Thoracic aorta endothelial cell (primary cell): Measurements from ENCODE around the gene TEX54. TPM values are rescaled to one million over a fixed set of nuclear protein-coding genes. Genes with fewer than 3 reads are reported as not detected.

ENCODE experiments used
- small RNA-seq: library from RNA; depleted of rRNA; stranded (forward); fragments of <200 nt; gene quantifications from one replicate; pipeline ENCODE3, GENCODE V24; 2012
- total RNA-seq: library from RNA; depleted of rRNA; stranded (reverse); fragments of >200 nt; gene quantifications from 2 replicates; pipeline ENCODE4 v1.2.3, GENCODE V29; 2012

The TEX54 gene
- not detected in 2 replicates for total RNA-seq

DNA sequence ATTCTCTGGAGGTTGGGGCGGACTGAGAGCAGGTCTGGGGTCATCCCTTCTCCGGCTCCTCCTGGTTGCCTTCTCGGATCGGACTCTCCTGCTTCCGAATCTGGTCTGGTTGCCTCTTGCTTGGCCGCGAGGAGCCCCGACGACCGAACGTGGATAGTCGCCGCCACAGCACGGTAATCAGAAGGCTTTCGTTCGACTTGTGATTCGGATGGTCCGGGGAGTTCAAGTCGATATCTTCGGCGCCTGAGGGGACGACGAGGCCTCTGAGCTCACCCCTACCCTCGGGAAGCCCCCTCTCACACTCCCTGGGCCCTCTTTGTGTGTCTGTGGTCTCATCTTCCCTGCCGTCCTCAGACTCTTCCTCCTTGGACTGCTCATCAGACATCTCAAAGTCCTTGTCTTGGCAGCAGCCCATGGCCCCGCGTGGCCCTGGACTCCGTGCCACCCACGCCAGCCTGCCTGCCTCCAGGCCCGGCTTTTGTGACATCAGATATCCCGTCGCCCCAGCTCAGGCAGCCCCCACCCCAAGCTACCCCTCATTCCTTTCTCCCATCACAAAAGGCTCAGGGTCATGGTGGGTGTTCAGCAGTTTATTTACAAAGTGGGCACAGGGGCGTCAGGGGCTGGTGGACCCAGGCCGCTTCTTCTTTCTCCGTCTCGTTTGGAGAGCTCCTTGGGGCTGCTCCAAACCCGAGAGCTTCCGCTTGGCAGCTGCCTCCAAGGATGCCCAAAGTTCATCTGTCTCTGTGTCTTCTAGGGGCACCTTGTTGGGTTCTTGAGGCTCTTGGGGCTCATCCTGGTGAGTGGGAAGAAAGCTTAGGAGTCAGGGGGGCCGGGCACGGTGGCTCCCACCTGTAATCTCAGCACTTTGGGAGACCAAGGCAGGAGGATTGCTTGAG is at the start of gene TEX54:
TEX54 (minus strand) TSS at position 506 of the 899 bp plus-strand sequence.

DNA sequence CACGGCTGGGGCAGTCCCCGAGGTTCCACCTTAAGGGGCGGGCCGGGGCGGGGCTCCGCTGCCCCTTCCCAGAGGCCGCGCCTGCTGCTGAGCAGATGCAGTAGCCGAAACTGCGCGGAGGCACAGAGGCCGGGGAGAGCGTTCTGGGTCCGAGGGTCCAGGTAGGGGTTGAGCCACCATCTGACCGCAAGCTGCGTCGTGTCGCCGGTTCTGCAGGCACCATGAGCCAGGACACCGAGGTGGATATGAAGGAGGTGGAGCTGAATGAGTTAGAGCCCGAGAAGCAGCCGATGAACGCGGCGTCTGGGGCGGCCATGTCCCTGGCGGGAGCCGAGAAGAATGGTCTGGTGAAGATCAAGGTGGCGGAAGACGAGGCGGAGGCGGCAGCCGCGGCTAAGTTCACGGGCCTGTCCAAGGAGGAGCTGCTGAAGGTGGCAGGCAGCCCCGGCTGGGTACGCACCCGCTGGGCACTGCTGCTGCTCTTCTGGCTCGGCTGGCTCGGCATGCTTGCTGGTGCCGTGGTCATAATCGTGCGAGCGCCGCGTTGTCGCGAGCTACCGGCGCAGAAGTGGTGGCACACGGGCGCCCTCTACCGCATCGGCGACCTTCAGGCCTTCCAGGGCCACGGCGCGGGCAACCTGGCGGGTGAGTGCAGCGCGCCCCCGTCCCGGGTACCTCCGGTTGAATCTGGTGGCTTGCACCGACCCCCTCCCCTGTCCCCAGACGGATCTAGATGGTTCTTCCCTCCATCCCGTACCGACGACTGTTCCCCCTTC is 48.4 kb upstream of the TEX54 start, which contains the start of gene SLC3A2:
SLC3A2 (plus strand) TSS at position 94 of the 776 bp plus-strand sequence; CDS start at position 222, 128 bp downstream.

DNA sequence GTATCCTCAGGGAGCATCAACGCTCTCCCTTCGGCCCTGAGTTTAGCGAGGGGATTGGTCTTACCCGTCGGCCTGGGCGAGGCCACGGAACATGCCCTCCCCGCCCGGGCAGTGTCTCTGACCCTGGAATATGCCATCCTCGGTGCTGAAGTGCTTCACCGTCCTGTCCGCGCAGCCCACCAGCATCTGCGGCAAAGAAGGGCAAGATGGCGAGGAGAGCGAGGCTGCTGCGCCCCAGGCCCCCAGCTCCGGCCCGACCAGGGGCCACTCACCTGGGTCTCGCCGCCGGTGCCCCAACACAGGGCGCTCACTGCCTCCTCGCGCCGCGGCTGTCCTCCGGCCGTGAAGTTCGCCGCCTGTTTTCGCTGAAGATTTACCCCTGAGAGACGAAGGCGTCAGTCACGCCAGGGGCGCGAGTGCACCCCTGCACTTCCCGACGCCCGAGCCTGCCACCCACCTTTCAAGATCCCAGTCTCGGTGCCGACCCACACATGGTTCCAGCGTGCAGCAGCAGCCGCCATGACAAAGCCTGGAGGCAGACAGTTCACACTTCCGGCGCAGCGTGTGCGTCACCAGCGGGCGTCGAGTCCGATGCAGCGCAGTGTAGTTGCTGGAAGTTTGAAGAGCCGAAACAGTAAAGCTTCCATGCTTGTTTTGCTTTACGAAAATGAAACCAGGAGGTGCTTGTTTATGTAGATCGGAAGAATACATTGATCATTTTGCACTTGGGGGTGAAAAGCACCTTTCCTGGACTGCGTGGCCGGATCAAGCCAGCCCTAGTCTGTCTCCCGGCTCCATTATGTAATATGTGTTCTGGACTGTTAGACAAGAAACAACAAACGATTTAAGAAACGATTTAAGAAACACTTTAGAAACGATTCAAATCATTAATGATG is 6.7 kb upstream of the TEX54 start, which contains the start of gene WDR74:
WDR74 (minus strand) TSS at position 541 of the 896 bp plus-strand sequence; CDS start at position 521, 20 bp downstream.

DNA sequence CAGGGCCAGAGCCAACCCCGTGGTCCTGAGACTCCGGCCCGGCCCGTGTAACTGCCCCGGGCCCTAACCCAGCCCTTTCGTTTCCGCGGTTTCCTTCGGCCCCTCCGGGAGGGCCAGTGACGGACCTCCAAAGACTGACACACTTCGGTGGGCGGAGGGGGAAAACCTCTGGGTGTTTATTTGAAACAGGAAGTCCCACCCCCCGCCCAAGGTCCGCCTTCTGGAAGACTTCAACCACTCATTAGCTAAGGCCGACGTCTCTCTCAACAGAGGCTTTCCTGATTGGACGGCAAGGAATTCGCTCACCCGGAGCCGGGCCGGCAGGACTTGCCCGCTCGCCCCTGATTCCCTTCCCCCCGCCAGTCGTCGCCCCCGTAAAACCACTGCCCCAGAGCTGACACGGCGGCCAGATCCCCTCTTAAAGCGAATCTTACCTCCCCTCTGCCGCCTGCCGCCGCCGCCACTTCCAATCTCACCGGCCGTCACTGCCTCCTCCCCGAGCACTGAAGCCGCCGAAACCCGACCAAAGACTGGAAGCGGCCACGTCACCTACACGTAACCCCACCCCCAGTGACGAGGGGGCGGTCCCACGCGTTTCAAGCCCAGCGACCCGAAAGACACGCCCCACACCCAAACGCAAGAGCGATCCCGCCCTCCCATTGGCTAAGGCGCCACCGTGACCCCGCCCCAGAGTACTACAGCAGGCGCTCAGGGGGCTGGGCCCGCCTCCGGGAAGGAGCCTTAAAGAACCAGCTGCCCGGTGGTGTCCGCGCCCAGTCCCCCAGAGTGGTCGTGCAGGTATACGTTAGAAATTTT is 913 bp downstream of the TEX54 start, which contains the start of gene STX5:
STX5 (minus strand) TSS at position 532 of the 816 bp plus-strand sequence. CDS start 808 bp downstream, outside the sequence.

DNA sequence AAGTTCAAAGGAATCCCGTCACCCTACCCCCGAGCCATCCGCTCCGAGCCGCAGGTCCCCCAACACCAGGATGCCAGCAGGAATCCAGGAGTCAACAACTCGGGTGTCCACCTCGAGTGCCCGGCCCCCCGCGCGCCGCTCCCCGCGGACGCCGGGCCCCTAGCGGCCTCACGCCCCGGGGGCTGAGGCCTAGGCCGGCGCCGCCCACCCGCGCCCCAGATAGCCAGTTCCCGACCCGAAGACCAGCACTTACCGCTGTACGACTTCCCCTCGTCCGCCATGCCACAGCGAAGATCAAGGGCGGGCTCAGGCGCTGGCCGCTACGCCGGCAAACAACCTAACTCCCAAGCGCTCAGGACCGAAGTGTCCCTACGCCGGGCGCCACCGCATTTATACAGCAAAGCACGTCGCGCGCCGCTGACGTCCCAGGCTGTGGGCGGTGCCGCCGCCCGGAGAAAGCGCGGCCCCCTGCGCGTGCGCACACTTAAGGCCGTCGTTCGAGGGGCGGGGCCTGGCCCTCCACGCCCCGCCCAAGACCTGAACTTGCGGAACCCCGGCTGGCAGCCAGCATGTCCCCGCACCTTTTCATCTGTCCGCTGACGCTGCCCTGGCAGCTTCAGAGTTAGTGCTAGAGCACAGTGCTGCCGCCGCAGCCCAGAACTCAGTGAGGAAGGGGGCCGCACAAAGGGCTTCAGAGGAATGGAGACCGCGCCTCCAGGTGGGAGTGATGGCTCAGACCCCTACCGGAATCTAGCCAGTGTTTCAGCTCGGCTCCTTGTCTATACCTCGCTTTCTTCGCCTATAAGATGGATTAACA is 27.4 kb downstream of the TEX54 start, which contains the start of gene NXF1:
NXF1 (minus strand) TSS at position 365 of the 817 bp plus-strand sequence; CDS start at position 281, 84 bp downstream.

DNA sequence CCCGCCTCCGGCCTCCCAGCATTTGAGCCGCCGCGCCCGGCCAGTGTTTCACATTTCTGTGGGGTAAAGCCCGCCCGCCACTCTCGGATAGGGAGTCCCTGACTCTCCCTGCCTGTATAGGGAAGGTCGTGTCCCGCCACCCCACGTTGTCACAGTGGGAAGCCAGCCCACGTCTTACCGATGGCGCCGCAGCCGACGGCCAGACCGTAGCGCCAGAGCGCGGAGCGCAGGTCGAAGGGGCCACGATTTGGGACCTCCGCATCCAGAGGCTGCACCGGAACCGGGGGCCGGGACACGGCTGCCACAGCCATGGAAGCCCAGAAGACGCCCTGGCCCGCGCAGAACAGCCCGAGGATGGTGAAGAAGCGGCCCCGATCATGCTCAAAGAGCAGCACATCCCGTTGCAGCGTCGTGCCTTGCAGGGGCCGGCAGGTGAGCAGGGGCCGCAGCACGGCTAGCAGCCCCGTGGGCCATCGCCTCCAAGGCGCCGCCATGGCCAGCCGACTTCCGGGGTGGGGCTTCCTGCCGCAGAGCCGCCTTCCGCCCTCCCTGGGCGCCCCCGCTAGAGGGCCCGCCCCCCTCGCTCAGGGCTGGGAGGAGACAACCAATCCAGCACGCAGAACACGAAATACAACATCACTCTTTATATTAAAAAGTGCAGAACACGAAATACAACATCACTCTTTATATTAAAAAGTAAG is 41.0 kb downstream of the TEX54 start, which contains the start of gene TMEM223:
TMEM223 (minus strand) TSS at position 506 of the 701 bp plus-strand sequence; CDS start at position 494, 12 bp downstream.

DNA sequence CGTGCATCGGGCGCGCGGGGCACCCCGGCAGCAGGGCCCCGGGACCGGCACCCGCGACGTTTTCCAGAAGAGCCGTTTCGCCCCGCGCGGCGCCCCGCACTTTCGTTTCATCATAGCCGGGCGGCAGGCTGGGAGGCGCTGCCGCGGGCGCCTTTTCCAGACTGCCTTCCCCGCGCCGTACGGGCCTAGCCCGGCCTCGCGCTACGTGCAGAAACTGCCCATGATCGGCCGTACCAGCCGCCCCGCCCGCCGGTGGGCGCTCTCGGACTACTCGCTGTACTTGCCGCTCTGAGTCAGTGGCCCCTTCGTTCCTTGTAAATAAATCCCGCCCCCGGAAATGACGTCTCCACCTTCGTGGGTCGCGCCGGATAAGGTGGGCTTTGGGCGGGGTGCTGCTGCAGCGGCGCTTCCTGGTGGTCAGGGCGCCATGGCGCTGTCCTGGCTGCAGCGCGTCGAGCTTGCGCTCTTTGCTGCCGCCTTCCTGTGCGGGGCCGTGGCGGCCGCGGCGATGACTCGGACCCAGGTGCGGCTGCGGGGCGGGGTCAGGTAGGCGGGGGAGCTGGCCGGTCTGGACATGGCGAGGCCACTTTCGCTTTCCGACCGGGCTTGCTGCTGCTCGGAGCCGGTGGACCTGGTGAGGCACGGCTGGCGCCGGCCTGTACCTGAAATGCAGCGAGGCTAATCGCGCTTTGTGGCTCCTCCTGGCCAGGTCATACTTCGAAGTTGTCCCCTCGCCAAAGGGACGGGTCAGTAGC is 45.5 kb downstream of the TEX54 start, which contains the start of gene TMEM179B:
TMEM179B (plus strand) TSS at position 398 of the 755 bp plus-strand sequence; CDS start at position 428, 30 bp downstream.

Small RNA genes lying within 50 kb of the gene (small RNA-seq; reads per million reads assigned to genes)
- 2.4 reads per million, percentile 56 among the genes with 10 or more reads in this experiment for gene MIR6514
- not detected for gene RF00099
- not detected for gene RNU6-118P
- not detected for gene SNORD22
- gene SNORD26, result not detected
- not detected for gene SNORD27
- not detected for gene SNORD28
- 283 reads per million, percentile 99 among the genes with 10 or more reads in this experiment for gene SNORD30

Other genes starting within 250 kb of the TEX54 start
- 8.5 and 12.6 TPM in 2 replicates for gene TUT1, start 241.3 kb downstream of the TEX54 start, total RNA-seq
- gene MTA2, start 231.0 kb downstream of the TEX54 start, total RNA-seq, result 195 and 203 TPM in 2 replicates
- gene EML3, start 220.1 kb downstream of the TEX54 start, total RNA-seq, result 28.2 and 35.3 TPM in 2 replicates
- gene ROM1, start 219.6 kb downstream of the TEX54 start, total RNA-seq, result 3.7 and 5.1 TPM in 2 replicates
- 11.8 and 12.3 TPM in 2 replicates for gene B3GAT3, start 210.9 kb downstream of the TEX54 start, total RNA-seq
- gene GANAB, start 186.2 kb downstream of the TEX54 start, total RNA-seq, result 219 and 230 TPM in 2 replicates
- gene INTS5, start 179.5 kb downstream of the TEX54 start, total RNA-seq, result 23.5 and 27.5 TPM in 2 replicates
- gene C11orf98, start 167.6 kb downstream of the TEX54 start, total RNA-seq, result 32.7 and 44.0 TPM in 2 replicates
- gene CSKMT, start 167.5 kb downstream of the TEX54 start, total RNA-seq, result 7.7 and 10.6 TPM in 2 replicates
- 5.8 and 5.9 TPM in 2 replicates for gene UQCC3, start 161.2 kb downstream of the TEX54 start, total RNA-seq
- 4.8 and 6.0 TPM in 2 replicates for gene LBHD1, start 160.6 kb downstream of the TEX54 start, total RNA-seq
- 96.7 and 129 TPM in 2 replicates for gene UBXN1, start 153.8 kb downstream of the TEX54 start, total RNA-seq
- gene LRRN4CL, start 143.3 kb downstream of the TEX54 start, total RNA-seq, result not detected in 2 replicates
- gene BSCL2, start 125.4 kb downstream of the TEX54 start, total RNA-seq, result 16.5 and 16.8 TPM in 2 replicates
- gene GNG3, start 125.2 kb downstream of the TEX54 start, total RNA-seq, result not detected in 2 replicates
- 22.6 and 24.3 TPM in 2 replicates for gene HNRNPUL2, start 105.4 kb downstream of the TEX54 start, total RNA-seq
- gene TTC9C, start 104.4 kb downstream of the TEX54 start, total RNA-seq, result 27.1 and 32.9 TPM in 2 replicates
- gene ZBTB3, start 78.7 kb downstream of the TEX54 start, total RNA-seq, result 7.2 and 8.0 TPM in 2 replicates
- gene POLR2G, start 71.3 kb downstream of the TEX54 start, total RNA-seq, result 44.5 and 48.2 TPM in 2 replicates
- 16.2 and 19.7 TPM in 2 replicates for gene TAF6L, start 61.4 kb downstream of the TEX54 start, total RNA-seq
- gene TMEM179B, start 45.4 kb downstream of the TEX54 start, total RNA-seq, result 28.4 and 31.9 TPM in 2 replicates
- gene TMEM223, start 40.8 kb downstream of the TEX54 start, total RNA-seq, result 8.9 and 10.1 TPM in 2 replicates
- 47.5 and 52.9 TPM in 2 replicates for gene NXF1, start 27.4 kb downstream of the TEX54 start, total RNA-seq
- gene STX5, start 790 bp downstream of the TEX54 start, total RNA-seq, result 28.1 TPM in 2 replicates
- gene WDR74, start 6.7 kb upstream of the TEX54 start, total RNA-seq, result 38.7 and 44.7 TPM in 2 replicates
- 128 and 158 TPM in 2 replicates for gene SLC3A2, start 48.1 kb upstream of the TEX54 start, total RNA-seq
- gene CHRM1, start 88.5 kb upstream of the TEX54 start, total RNA-seq, result not detected in 2 replicates
- gene SLC22A6, start 152.1 kb upstream of the TEX54 start, total RNA-seq, result not detected in 2 replicates
- not detected in 2 replicates for gene SLC22A8, start 183.0 kb upstream of the TEX54 start, total RNA-seq